HEK293 (cell line): ENCODE data around the gene GTPBP1.

Experiments
- IKZF3 ChIP-seq: fragments of 450-650 bp; IDR thresholded peaks from 2 replicates; pipeline ENCODE4 v1.5.0; 2018; ENCODE audit warnings: missing biosample characterization, mild to moderate bottlenecking, missing genetic modification characterization, moderate library complexity
- OVOL3 ChIP-seq: fragments of 450-650 bp; formaldehyde crosslinking; IDR thresholded peaks from 2 replicates; pipeline ENCODE4 v1.5.1; 2016; ENCODE audit warnings: missing biosample characterization, missing genetic modification characterization
- RBAK ChIP-seq: fragments of 450-650 bp; formaldehyde crosslinking; IDR thresholded peaks from 2 replicates; pipeline ENCODE4 v1.5.1; 2016; ENCODE audit warnings: missing biosample characterization, missing genetic modification characterization
- TCF7L2 ChIP-seq: IDR thresholded peaks from 2 replicates; pipeline ENCODE4 v1.6.1; 2011; ENCODE audit warnings: low read depth, mild to moderate bottlenecking, inconsistent platforms, low read length, moderate library complexity, borderline replicate concordance
- YY2 ChIP-seq: fragments of 450-650 bp; formaldehyde crosslinking; IDR thresholded peaks from 2 replicates; pipeline ENCODE4 v1.5.1; 2016; ENCODE audit warnings: missing biosample characterization, missing genetic modification characterization
- ZBTB1 ChIP-seq: fragments of 450-650 bp; formaldehyde crosslinking; IDR thresholded peaks from 2 replicates; pipeline ENCODE4 v1.5.1; 2016; ENCODE audit warnings: missing biosample characterization, missing genetic modification characterization
- ZBTB17 ChIP-seq: fragments of 450-650 bp; formaldehyde crosslinking; IDR thresholded peaks from 2 replicates; pipeline ENCODE4 v1.5.1; 2016; ENCODE audit warnings: missing biosample characterization, missing genetic modification characterization
- ZBTB21 ChIP-seq: fragments of 450-650 bp; formaldehyde crosslinking; IDR thresholded peaks from 2 replicates; pipeline ENCODE4 v1.5.1; 2017; ENCODE audit warnings: missing biosample characterization, missing genetic modification characterization
- ZBTB26 ChIP-seq: fragments of 450-650 bp; formaldehyde crosslinking; optimal IDR thresholded peaks from 2 replicates; pipeline ENCODE3; 2016; ENCODE audit warnings: missing biosample characterization, mild to moderate bottlenecking, missing genetic modification characterization
- ZEB2 ChIP-seq: fragments of 450-650 bp; formaldehyde crosslinking; IDR thresholded peaks from 2 replicates; pipeline ENCODE4 v1.5.1; 2016; ENCODE audit warnings: missing biosample characterization, missing genetic modification characterization
- ZFP3 ChIP-seq: fragments of 450-650 bp; formaldehyde crosslinking; IDR thresholded peaks from 2 replicates; pipeline ENCODE4 v1.5.1; 2016; ENCODE audit warnings: low read depth, missing biosample characterization, missing genetic modification characterization
- ZNF121 ChIP-seq: fragments of 450-650 bp; formaldehyde crosslinking; IDR thresholded peaks from 2 replicates; pipeline ENCODE4 v1.5.1; 2016; ENCODE audit warnings: missing biosample characterization, missing genetic modification characterization
- ZNF140 ChIP-seq: fragments of 450-650 bp; formaldehyde crosslinking; IDR thresholded peaks from 2 replicates; pipeline ENCODE4 v1.5.1; 2016; ENCODE audit warnings: missing biosample characterization, missing genetic modification characterization
- ZNF2 ChIP-seq: fragments of 450-650 bp; formaldehyde crosslinking; IDR thresholded peaks from 2 replicates; pipeline ENCODE4 v1.5.1; 2016; ENCODE audit warnings: missing biosample characterization, missing genetic modification characterization
- ZNF214 ChIP-seq: fragments of 450-650 bp; formaldehyde crosslinking; IDR thresholded peaks from 2 replicates; pipeline ENCODE4 v1.5.1; 2017; ENCODE audit warnings: missing biosample characterization, mild to moderate bottlenecking, missing genetic modification characterization, borderline replicate concordance
- ZNF221 ChIP-seq: fragments of 450-650 bp; formaldehyde crosslinking; IDR thresholded peaks from 2 replicates; pipeline ENCODE4 v1.5.1; 2017; ENCODE audit warnings: missing biosample characterization, missing genetic modification characterization, borderline replicate concordance
- ZNF248 ChIP-seq: fragments of 450-650 bp; formaldehyde crosslinking; IDR thresholded peaks from 2 replicates; pipeline ENCODE4 v1.5.1; 2017; ENCODE audit warnings: missing biosample characterization, missing genetic modification characterization
- ZNF266 ChIP-seq: fragments of 450-650 bp; formaldehyde crosslinking; IDR thresholded peaks from 2 replicates; pipeline ENCODE4 v1.5.1; 2016; ENCODE audit warnings: missing biosample characterization, missing genetic modification characterization, low read depth
- ZNF341 ChIP-seq: fragments of 450-650 bp; formaldehyde crosslinking; IDR thresholded peaks from 2 replicates; pipeline ENCODE4; 2016; ENCODE audit warnings: low read depth, missing biosample characterization, missing genetic modification characterization
- ZNF354C ChIP-seq: fragments of 450-650 bp; formaldehyde crosslinking; IDR thresholded peaks from 2 replicates; pipeline ENCODE4 v1.5.1; 2016; ENCODE audit warnings: missing biosample characterization, missing genetic modification characterization, low read depth, borderline replicate concordance
- ZNF362 ChIP-seq: fragments of 450-650 bp; formaldehyde crosslinking; IDR thresholded peaks from 2 replicates; pipeline ENCODE4 v1.5.1; 2016; ENCODE audit warnings: missing biosample characterization, missing genetic modification characterization
- ZNF391 ChIP-seq: fragments of 450-650 bp; formaldehyde crosslinking; IDR thresholded peaks from 2 replicates; pipeline ENCODE4 v1.5.1; 2016; ENCODE audit warnings: low read depth, missing biosample characterization, missing genetic modification characterization, borderline replicate concordance
- ZNF423 ChIP-seq: fragments of 450-650 bp; formaldehyde crosslinking; IDR thresholded peaks from 2 replicates; pipeline ENCODE4 v1.5.1; 2016; ENCODE audit warnings: missing biosample characterization, missing genetic modification characterization
- ZNF561 ChIP-seq: fragments of 450-650 bp; IDR thresholded peaks from 2 replicates; pipeline ENCODE4 v1.5.1; 2018; ENCODE audit warnings: missing biosample characterization, missing genetic modification characterization, borderline replicate concordance
- ZNF580 ChIP-seq: fragments of 450-650 bp; formaldehyde crosslinking; IDR thresholded peaks from 2 replicates; pipeline ENCODE4 v1.5.1; 2016; ENCODE audit warnings: missing biosample characterization, missing genetic modification characterization
- ZNF596 ChIP-seq: fragments of 450-650 bp; IDR thresholded peaks from 2 replicates; pipeline ENCODE4 v1.5.0; 2018; ENCODE audit warnings: missing biosample characterization, mild to moderate bottlenecking, missing genetic modification characterization, moderate library complexity
- ZNF626 ChIP-seq: fragments of 450-650 bp; sonication (Bioruptor Pico); formaldehyde crosslinking; IDR thresholded peaks from 2 replicates; pipeline ENCODE4 v1.5.1; 2018; ENCODE audit warnings: missing biosample characterization, missing genetic modification characterization, inconsistent platforms
- ZNF664 ChIP-seq: fragments of 450-650 bp; formaldehyde crosslinking; IDR thresholded peaks from 2 replicates; pipeline ENCODE4 v1.5.1; 2016; ENCODE audit warnings: missing biosample characterization, missing genetic modification characterization
- ZNF747 ChIP-seq: fragments of 450-650 bp; formaldehyde crosslinking; IDR thresholded peaks from 2 replicates; pipeline ENCODE4 v1.5.1; 2016; ENCODE audit warnings: missing biosample characterization, missing genetic modification characterization
- ZNF76 ChIP-seq: fragments of 450-650 bp; formaldehyde crosslinking; IDR thresholded peaks from 2 replicates; pipeline ENCODE4; 2016; ENCODE audit warnings: low read depth, missing biosample characterization, missing genetic modification characterization, borderline replicate concordance
- ZNF792 ChIP-seq: fragments of 450-650 bp; formaldehyde crosslinking; IDR thresholded peaks from 2 replicates; pipeline ENCODE4 v1.5.1; 2016; ENCODE audit warnings: missing biosample characterization, missing genetic modification characterization
- TF ChIP-seq, protein P1 (sequence below): fragments of 450-650 bp; formaldehyde crosslinking; IDR thresholded peaks from 2 replicates; pipeline ENCODE4 v1.5.1; 2017; ENCODE audit warnings: missing biosample characterization, missing genetic modification characterization
- TF ChIP-seq, protein P2 (sequence below): fragments of 450-650 bp; formaldehyde crosslinking; IDR thresholded peaks from 2 replicates; pipeline ENCODE4 v1.5.1; 2016; ENCODE audit warnings: missing biosample characterization, missing genetic modification characterization

GTPBP1 gene

DNA sequence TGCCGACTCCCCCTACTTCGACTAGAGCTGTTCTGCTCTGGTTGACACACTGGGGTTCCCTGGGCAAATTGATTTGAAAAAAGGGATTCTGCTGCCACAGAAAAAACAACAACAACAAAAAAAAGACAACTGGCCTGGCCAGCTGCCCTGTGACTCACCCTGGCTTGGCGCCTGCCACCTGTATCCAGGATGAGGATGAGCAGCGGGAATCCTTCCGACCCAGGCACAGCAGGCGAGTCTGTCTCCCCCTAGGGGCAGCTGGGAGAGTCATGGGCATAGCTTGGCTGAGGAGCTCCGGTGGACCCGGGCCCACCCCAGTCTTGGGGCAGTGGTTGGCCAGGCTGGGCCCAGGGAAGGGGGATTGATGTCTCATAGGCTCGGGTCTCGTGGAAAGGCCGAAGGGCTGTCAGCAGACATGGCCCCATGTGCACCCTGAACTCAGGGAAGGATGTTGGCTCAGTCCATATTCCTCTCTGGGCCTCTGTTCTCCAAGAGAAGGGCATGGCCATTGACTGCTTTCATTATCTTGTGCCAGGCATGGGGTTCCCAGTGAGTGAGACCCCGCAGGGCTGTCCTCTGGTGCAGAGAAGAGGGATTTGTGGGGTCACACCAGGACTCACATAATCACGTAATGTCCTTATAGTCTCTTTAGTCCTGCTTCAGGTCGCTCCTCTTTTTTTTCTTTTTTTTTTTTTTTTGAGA, 60.5 kb downstream of the GTPBP1 start (continued):
- no peak for TF ChIP-seq ZNF626 (tag by site-specific recombination)
- no peak for TF ChIP-seq ZNF747
- no peak for TF ChIP-seq ZNF121
- no peak for TF ChIP-seq ZBTB21 (tag by site-specific recombination)
- no peak for TF ChIP-seq ZNF76 (tag by site-specific recombination)
- no peak for TF ChIP-seq ZNF2 (tag by site-specific recombination)
- no peak for TF ChIP-seq ZNF792 (tag by site-specific recombination)
- TF ChIP-seq ZBTB17 (tag by site-specific recombination) = peak; percentile 60
- TF ChIP-seq ZNF596 (tag by site-specific recombination) = no peak
- TF ChIP-seq, protein P1, sequence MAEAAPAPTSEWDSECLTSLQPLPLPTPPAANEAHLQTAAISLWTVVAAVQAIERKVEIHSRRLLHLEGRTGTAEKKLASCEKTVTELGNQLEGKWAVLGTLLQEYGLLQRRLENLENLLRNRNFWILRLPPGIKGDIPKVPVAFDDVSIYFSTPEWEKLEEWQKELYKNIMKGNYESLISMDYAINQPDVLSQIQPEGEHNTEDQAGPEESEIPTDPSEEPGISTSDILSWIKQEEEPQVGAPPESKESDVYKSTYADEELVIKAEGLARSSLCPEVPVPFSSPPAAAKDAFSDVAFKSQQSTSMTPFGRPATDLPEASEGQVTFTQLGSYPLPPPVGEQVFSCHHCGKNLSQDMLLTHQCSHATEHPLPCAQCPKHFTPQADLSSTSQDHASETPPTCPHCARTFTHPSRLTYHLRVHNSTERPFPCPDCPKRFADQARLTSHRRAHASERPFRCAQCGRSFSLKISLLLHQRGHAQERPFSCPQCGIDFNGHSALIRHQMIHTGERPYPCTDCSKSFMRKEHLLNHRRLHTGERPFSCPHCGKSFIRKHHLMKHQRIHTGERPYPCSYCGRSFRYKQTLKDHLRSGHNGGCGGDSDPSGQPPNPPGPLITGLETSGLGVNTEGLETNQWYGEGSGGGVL (tag by site-specific recombination) = no peak
- no peak for TF ChIP-seq ZNF214 (tag by site-specific recombination)
- TF ChIP-seq ZBTB1 (tag by site-specific recombination) = no peak
- TF ChIP-seq ZNF354C (tag by site-specific recombination) = no peak
- peak; percentile 85 for TF ChIP-seq ZNF362 (tag by site-specific recombination)
- TF ChIP-seq ZNF391 (tag by site-specific recombination) = no peak
- TF ChIP-seq ZNF248 = no peak
- TF ChIP-seq RBAK (tag by site-specific recombination) = no peak
- TF ChIP-seq ZNF664 (tag by site-specific recombination) = no peak
- TF ChIP-seq ZBTB26 (tag by site-specific recombination) = no peak
- TF ChIP-seq ZNF561 = no peak
- TF ChIP-seq ZNF221 = no peak
- TF ChIP-seq ZFP3 (tag by site-specific recombination) = no peak
- no peak for TF ChIP-seq YY2 (tag by site-specific recombination)
- TF ChIP-seq ZEB2 (tag by site-specific recombination) = peak; percentile 48; the same call in 1 of the 2 replicates
- no peak for TF ChIP-seq ZNF266 (tag by site-specific recombination)
- TF ChIP-seq, protein P2, sequence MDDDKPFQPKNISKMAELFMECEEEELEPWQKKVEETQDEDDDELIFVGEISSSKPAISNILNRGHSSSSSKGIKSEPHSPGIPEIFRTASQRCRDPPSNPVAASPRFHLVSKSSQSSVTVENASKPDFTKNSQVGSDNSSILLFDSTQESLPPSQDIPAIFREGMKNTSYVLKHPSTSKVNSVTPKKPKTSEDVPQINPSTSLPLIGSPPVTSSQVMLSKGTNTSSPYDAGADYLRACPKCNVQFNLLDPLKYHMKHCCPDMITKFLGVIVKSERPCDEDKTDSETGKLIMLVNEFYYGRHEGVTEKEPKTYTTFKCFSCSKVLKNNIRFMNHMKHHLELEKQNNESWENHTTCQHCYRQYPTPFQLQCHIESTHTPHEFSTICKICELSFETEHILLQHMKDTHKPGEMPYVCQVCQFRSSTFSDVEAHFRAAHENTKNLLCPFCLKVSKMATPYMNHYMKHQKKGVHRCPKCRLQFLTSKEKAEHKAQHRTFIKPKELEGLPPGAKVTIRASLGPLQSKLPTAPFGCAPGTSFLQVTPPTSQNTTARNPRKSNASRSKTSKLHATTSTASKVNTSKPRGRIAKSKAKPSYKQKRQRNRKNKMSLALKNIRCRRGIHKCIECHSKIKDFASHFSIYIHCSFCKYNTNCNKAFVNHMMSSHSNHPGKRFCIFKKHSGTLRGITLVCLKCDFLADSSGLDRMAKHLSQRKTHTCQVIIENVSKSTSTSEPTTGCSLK (tag by site-specific recombination) = no peak
- no peak for TF ChIP-seq ZNF140 (tag by site-specific recombination)
- no peak for TF ChIP-seq ZNF580 (tag by site-specific recombination)
- peak; percentile 79; the same call in 1 of the 2 replicates for TF ChIP-seq IKZF3
- TF ChIP-seq TCF7L2 = no peak
- no peak for TF ChIP-seq ZNF341
- no peak for TF ChIP-seq OVOL3 (tag by site-specific recombination)
- no peak for TF ChIP-seq ZNF423 (tag by site-specific recombination)
